Smooth muscle cell (in vitro differentiated cells): Measurements from ENCODE around the gene COMMD1. TPM values are rescaled to one million over a fixed set of nuclear protein-coding genes. Genes with fewer than 3 reads are reported as not detected.

Experiments used
- DNase-seq: peaks from one replicate; lab custom pipeline; 2025; ENCODE audit not compliant: unreplicated experiment; lab: John Stamatoyannopoulos, UW
- H2AFZ ChIP-seq: fragments of 200-600 bp; sonication (generic); 2 replicates; pipeline ENCODE4 v1.6.0; 2016; ENCODE audit warnings: antibody characterized with exemption, low read depth, mild to moderate bottlenecking
- H3F3A ChIP-seq: fragments of 200-600 bp; sonication (generic); 2 replicates; pipeline ENCODE4 v1.6.0; 2017; ENCODE audit warnings: antibody characterized with exemption, low read depth
- H3K27ac ChIP-seq: fragments of 200-600 bp; sonication (generic); 2 replicates; pipeline ENCODE4 v1.5.1; 2016; ENCODE audit warnings: low read depth, mild to moderate bottlenecking
- H3K27me3 ChIP-seq: fragments of 200-600 bp; sonication (generic); 2 replicates; pipeline ENCODE4 v1.6.1; 2016; ENCODE audit warnings: low read depth, mild to moderate bottlenecking
- H3K36me3 ChIP-seq: fragments of 200-600 bp; sonication (generic); 2 replicates; pipeline ENCODE4 v1.5.1; 2016; ENCODE audit warnings: low read depth
- H3K4me1 ChIP-seq: fragments of 200-600 bp; sonication (generic); 2 replicates; pipeline ENCODE4 v1.5.1; 2016; ENCODE audit warnings: low read depth
- H3K4me2 ChIP-seq: fragments of 200-600 bp; sonication (generic); 2 replicates; pipeline ENCODE4 v1.6.0; 2016; ENCODE audit warnings: mild to moderate bottlenecking
- H3K4me3 ChIP-seq: fragments of 200-600 bp; sonication (generic); 2 replicates; pipeline ENCODE4 v1.5.1; 2016; ENCODE audit warnings: mild to moderate bottlenecking
- H3K79me2 ChIP-seq: fragments of 200-600 bp; sonication (generic); 2 replicates; pipeline ENCODE4 v1.6.0; 2016; ENCODE audit warnings: low read depth, mild to moderate bottlenecking
- H3K9ac ChIP-seq: fragments of 200-600 bp; sonication (generic); 2 replicates; pipeline ENCODE4 v1.6.0; 2016; ENCODE audit warnings: low read depth
- H3K9me3 ChIP-seq: fragments of 200-600 bp; sonication (generic); replicated peaks from 2 replicates; pipeline ENCODE4 v1.5.1; 2016; ENCODE audit warnings: low read depth
- H4K20me1 ChIP-seq: fragments of 200-600 bp; sonication (generic); 2 replicates; pipeline ENCODE4 v1.6.0; 2016; ENCODE audit warnings: low read depth
- WGBS: methylation state at CpG from one replicate; pipeline ENCODE4 v1.1.7; 2016; ENCODE audit warnings: low lambda C conversion rate; 5-methylcytosine and 5-hydroxymethylcytosine counted together
- polyA plus RNA-seq: library from polyadenylated mRNA; unstranded; fragments of >200 nt; fragmentation: Nextera tagmentation; extraction: Ambion mirVana; gene quantifications from 2 replicates; pipeline ENCODE4 v1.2.1, GENCODE V29; 2016
- total RNA-seq: library from RNA; depleted of rRNA; stranded (reverse); fragments of >200 nt; gene quantifications from 2 replicates; pipeline ENCODE4 v1.2.3, GENCODE V29; 2014
- TF ChIP-seq, protein P1 (sequence below): fragments of 200-600 bp; sonication (generic); IDR thresholded peaks from 2 replicates; pipeline ENCODE4 v1.5.1; 2017; ENCODE audit warnings: borderline replicate concordance, mild to moderate bottlenecking, antibody characterized with exemption; ENCODE audit not compliant: insufficient read depth, poor library complexity, severe bottlenecking

The COMMD1 gene
- total and polyA plus RNA-seq, 2 experiments from 2014 or later: 50.6 to 82.9 TPM

GRCh38 chr2:62141142-62141740, 235.8 kb downstream of the COMMD1 start:
- Histone ChIP-seq H2AFZ (no peak overlapping the region), H3K9ac (no peak overlapping the region), H4K20me1 (no peaks in the 10 kb centered on the region), H3K4me3 (no peak overlapping the region), H3K36me3 (no peaks in the 10 kb centered on the region), H3F3A (no peaks in the 10 kb centered on the region), H3K27me3 (no peaks in the 10 kb centered on the region), H3K9me3 (no peaks in the 10 kb centered on the region), H3K27ac (no peak overlapping the region), H3K79me2 (no peaks in the 10 kb centered on the region), H3K4me1 (no peaks in the 10 kb centered on the region), H3K4me2 (no peak overlapping the region)
- WGBS: 94% methylated on average over 2 of the region's 2 CpGs
- TF ChIP-seq, protein P1, sequence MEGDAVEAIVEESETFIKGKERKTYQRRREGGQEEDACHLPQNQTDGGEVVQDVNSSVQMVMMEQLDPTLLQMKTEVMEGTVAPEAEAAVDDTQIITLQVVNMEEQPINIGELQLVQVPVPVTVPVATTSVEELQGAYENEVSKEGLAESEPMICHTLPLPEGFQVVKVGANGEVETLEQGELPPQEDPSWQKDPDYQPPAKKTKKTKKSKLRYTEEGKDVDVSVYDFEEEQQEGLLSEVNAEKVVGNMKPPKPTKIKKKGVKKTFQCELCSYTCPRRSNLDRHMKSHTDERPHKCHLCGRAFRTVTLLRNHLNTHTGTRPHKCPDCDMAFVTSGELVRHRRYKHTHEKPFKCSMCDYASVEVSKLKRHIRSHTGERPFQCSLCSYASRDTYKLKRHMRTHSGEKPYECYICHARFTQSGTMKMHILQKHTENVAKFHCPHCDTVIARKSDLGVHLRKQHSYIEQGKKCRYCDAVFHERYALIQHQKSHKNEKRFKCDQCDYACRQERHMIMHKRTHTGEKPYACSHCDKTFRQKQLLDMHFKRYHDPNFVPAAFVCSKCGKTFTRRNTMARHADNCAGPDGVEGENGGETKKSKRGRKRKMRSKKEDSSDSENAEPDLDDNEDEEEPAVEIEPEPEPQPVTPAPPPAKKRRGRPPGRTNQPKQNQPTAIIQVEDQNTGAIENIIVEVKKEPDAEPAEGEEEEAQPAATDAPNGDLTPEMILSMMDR: no peak
- no peak for DNase-seq

DNA sequence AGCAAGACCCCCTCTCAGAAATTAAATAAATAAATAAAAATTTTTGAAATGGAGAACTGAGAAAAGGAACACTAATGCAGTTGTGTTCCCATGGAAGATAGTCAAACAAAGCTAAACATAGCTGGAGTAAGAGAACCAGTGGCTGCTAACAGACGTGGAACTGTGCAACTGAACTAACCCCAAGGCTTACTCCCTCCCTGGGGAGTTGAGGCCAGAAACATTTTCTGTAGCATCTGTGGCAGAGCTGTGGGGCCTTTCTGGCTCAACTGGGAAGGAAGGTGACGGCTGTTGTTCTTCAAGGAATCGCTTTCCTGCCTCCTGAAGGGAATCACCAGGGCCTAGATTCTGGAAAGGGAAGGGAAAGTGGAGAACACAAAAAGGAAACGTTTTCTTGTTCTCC, 236.6 kb downstream of the COMMD1 start:
- Histone ChIP-seq H2AFZ (no peak overlapping the region), H3K27me3 (no peaks in the 10 kb centered on the region), H3K9me3 (no peaks in the 10 kb centered on the region), H3F3A (no peaks in the 10 kb centered on the region), H3K27ac (no peak overlapping the region), H3K4me3 (no peak overlapping the region), H3K4me2 (no peak overlapping the region), H4K20me1 (no peaks in the 10 kb centered on the region), H3K9ac (no peak overlapping the region), H3K4me1 (no peaks in the 10 kb centered on the region), H3K79me2 (no peaks in the 10 kb centered on the region), H3K36me3 (no peaks in the 10 kb centered on the region)
- no peak for DNase-seq
- WGBS: 98% methylated on average over 4 of the region's 4 CpGs
- TF ChIP-seq, protein P1: no peak

DNA sequence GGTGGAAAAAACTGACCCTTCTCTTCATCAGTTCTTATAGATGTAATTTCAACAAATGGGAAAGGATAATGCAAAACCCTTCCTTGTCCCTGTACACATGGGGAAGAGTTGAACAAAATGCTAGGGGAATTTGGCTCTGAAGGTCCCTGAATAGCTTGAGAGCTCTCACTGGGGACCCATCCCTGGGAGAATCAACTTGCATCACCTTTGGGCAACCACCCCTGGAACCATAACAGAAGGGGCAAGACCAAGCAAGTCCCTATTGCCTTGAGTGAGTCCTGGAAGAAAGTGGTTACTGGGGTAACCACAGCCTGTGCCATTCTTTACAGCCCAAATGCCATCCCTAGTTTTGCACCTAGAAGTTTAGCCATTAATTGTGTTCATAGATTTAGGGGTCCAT, 238.2 kb downstream of the COMMD1 start:
- Histone ChIP-seq H3K27me3 (no peaks in the 10 kb centered on the region), H3K79me2 (no peaks in the 10 kb centered on the region), H3K4me2 (no peak overlapping the region), H3F3A (no peaks in the 10 kb centered on the region), H3K4me3 (no peak overlapping the region), H2AFZ (no peak overlapping the region), H3K9ac (no peak overlapping the region), H3K27ac (no peak overlapping the region), H4K20me1 (no peaks in the 10 kb centered on the region), H3K9me3 (no peaks in the 10 kb centered on the region), H3K36me3 (no peaks in the 10 kb centered on the region), H3K4me1 (no peaks in the 10 kb centered on the region)
- DNase-seq: no peak
- TF ChIP-seq, protein P1: no peak

DNA sequence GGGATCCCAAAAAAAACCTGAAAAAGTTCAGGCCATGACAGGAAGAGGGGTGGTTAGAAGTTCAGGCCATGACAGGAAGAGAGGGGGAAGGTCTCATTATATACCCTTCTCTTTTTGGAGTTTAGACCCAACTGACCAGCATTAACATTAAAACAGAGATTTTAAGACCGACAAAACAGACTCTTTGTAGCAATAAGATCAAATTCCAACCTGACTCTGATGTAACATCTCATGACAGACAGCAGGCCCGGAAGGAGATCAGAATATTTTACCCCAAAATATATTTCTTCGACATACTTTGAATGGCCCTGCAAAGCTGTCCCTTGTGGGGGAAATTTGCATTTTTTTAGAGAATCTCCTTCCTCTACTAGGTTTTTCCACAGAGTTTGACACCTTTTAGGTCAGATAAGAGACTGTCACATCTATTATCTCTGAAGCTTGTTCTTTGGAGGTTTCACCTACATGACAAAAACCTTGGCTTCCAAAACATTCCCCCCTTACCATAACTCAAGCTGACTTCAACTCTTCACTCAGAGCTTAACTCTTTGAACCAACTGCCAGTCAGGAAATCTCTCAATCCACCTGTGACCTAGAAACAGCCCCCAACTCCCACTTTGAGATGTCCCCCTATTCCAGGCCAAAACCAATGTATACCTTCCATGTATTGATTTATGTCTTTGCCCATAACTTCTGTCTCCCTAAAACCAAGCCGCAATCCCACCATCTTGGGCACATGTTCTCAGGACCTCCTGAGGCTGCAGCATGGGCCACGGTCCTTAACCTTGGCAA, 239.4 kb downstream of the COMMD1 start:
- Histone ChIP-seq H3K27ac (no peak overlapping the region), H2AFZ (no peak overlapping the region), H3K36me3 (no peaks in the 10 kb centered on the region), H3K4me2 (no peak overlapping the region), H3K27me3 (no peaks in the 10 kb centered on the region), H3K79me2 (no peaks in the 10 kb centered on the region), H3F3A (peaks cover 10% of the 10 kb centered on the region), H3K4me3 (no peak overlapping the region), H3K9me3 (no peaks in the 10 kb centered on the region), H4K20me1 (no peaks in the 10 kb centered on the region), H3K9ac (no peak overlapping the region), H3K4me1 (peaks cover 7% of the 10 kb centered on the region)
- no peak for DNase-seq
- TF ChIP-seq, protein P1: no peak
- WGBS: 95% methylated on average over 5 of the region's 5 CpGs
